Glomerular visceral epithelial cell (primary cell): ENCODE data around the gene DIO3.

Source experiments
- DNase-seq: peaks from one replicate; pipeline ENCODE4 v3.0.0-alpha.2; 2016; ENCODE audit errors: extremely low spot score

DIO3 gene

GRCh38 chr14:101583006-101583714, 21.9 kb downstream of the DIO3 start:
- no peak for DNase-seq

- no peak for DNase-seq
These were observed 22.4 kb downstream of the DIO3 start for GRCh38 chr14:101583715-101584054.

GRCh38 chr14:101584055-101584859, 23.0 kb downstream of the DIO3 start:
- DNase-seq = no peak

GRCh38 chr14:101585211-101585610, 23.9 kb downstream of the DIO3 start:
- no peak for DNase-seq

- no peak for DNase-seq
These were observed 25.5 kb downstream of the DIO3 start for GRCh38 chr14:101586531-101587430.

- DNase-seq = no peak
These were observed 26.2 kb downstream of the DIO3 start for GRCh38 chr14:101587441-101587911.

- DNase-seq = no peak
These were observed 27.1 kb downstream of the DIO3 start for GRCh38 chr14:101588286-101588975.

GRCh38 chr14:101588990-101589389, 27.7 kb downstream of the DIO3 start:
- no peak for DNase-seq

GRCh38 chr14:101589486-101590015, 28.3 kb downstream of the DIO3 start:
- no peak for DNase-seq

GRCh38 chr14:101590062-101590461, 28.8 kb downstream of the DIO3 start:
- no peak for DNase-seq

- DNase-seq = no peak
These were observed 29.3 kb downstream of the DIO3 start for GRCh38 chr14:101590616-101591015.

- no peak for DNase-seq
These were observed 29.8 kb downstream of the DIO3 start for GRCh38 chr14:101591121-101591520.

- DNase-seq = no peak
These were observed 30.3 kb downstream of the DIO3 start for GRCh38 chr14:101591582-101591981.

- DNase-seq = no peak
These were observed 32.3 kb downstream of the DIO3 start for GRCh38 chr14:101593411-101594238.

GRCh38 chr14:101594511-101595148, 33.3 kb downstream of the DIO3 start:
- DNase-seq = no peak

- DNase-seq = no peak
These were observed 34.1 kb downstream of the DIO3 start for GRCh38 chr14:101595349-101595748.

GRCh38 chr14:101595887-101596721, 34.8 kb downstream of the DIO3 start:
- no peak for DNase-seq

GRCh38 chr14:101596742-101597141, 35.4 kb downstream of the DIO3 start:
- no peak for DNase-seq

GRCh38 chr14:101598159-101598558, 36.9 kb downstream of the DIO3 start:
- DNase-seq = no peak
